HUES64 (cell line): ENCODE measurements around the gene FAM43B.

Experiments
- H3K27ac ChIP-seq: 2 replicates; pipeline ENCODE4 v1.7.0; 2013; ENCODE audit warnings: low read depth, low read length, inconsistent platforms
- H3K27me3 ChIP-seq: 2 replicates; pipeline ENCODE4 v1.6.1; 2013; ENCODE audit warnings: mild to moderate bottlenecking, low read length; ENCODE audit not compliant: insufficient read depth
- H3K36me3 ChIP-seq: 2 replicates; pipeline ENCODE4 v1.6.1; 2013; ENCODE audit warnings: mild to moderate bottlenecking, low read length; ENCODE audit not compliant: insufficient read depth
- H3K4me1 ChIP-seq: 2 replicates; pipeline ENCODE4 v1.6.1; 2013; ENCODE audit warnings: mild to moderate bottlenecking, low read length, moderate library complexity; ENCODE audit not compliant: insufficient read depth
- H3K4me3 ChIP-seq: 2 replicates; pipeline ENCODE4 v1.5.1; 2013; ENCODE audit warnings: mild to moderate bottlenecking, low read length, moderate library complexity
- H3K9ac ChIP-seq: 2 replicates; pipeline ENCODE4 v1.6.1; 2013; ENCODE audit warnings: mild to moderate bottlenecking, low read depth, low read length
- H3K9me3 ChIP-seq: 2 replicates; pipeline ENCODE4 v1.6.1; 2013; ENCODE audit warnings: low read depth, low read length; ENCODE audit not compliant: insufficient read depth
- WGBS: fragments of 150-250, 120-280 bp; methylation state at CpG from one replicate; pipeline ENCODE4 v1.1.7; 2013; ENCODE audit warnings: missing lambda C conversion rate; 5-methylcytosine and 5-hydroxymethylcytosine counted together

The FAM43B gene

DNA sequence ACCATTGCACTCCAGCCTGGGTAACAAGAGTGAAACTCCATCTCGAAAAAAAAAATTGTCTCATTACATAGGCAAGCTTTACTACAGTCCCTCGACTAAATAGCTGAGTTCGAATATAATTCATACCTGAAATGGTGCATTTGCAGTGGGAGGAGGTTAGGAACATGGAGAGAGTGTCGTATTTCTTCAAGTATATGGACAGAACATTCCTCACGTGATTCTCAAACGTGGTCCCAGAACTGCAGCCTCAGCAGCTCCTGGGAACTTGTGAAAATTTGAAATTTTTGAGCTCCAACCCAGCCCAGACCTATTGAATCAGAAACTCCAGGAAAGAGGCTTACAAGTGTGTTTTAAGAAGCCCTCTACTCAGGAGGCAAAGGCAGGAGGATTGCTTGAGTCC is 43.7 kb downstream of the FAM43B start:
- H3K9me3 ChIP-seq = no peaks in the 10 kb centered on the region

DNA sequence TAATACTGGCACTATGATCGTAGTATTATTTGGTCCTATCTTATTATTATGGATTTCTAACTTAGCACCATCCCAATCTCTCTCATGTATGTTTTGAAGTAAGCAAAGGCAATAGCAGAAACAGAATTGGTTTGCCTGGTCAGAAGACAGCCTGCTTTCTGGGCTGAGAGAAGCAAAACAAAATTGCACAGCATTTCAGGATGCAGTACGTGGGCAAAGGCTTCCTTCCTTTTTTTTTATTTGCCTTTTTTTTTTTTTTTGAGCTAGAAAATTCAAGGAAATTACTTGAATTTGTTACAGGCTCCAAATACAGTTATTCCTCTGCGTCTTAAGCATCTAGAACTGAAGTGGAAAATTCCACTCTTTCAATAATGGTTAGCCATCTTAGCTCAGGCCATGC is 45.3 kb downstream of the FAM43B start:
- H3K9ac ChIP-seq = no peak overlapping the region
- no peak overlapping the region for H3K4me3 ChIP-seq
- no peaks in the 10 kb centered on the region for H3K9me3 ChIP-seq
- no peaks in the 10 kb centered on the region for H3K36me3 ChIP-seq
- H3K27ac ChIP-seq = no peak overlapping the region
- WGBS = 93% methylated on average over 2 of the region's 3 CpGs
- no peaks in the 10 kb centered on the region for H3K27me3 ChIP-seq
- H3K4me1 ChIP-seq = no peaks in the 10 kb centered on the region

More for the DNA sequence above, 43.7 kb downstream of the FAM43B start:
- Histone ChIP-seq H3K4me3 (no peak overlapping the region), H3K36me3 (no peaks in the 10 kb centered on the region), H3K9ac (no peak overlapping the region), H3K27ac (no peak overlapping the region), H3K27me3 (no peaks in the 10 kb centered on the region), H3K4me1 (no peaks in the 10 kb centered on the region)
- 81% methylated on average over 6 of the region's 6 CpGs for WGBS

DNA sequence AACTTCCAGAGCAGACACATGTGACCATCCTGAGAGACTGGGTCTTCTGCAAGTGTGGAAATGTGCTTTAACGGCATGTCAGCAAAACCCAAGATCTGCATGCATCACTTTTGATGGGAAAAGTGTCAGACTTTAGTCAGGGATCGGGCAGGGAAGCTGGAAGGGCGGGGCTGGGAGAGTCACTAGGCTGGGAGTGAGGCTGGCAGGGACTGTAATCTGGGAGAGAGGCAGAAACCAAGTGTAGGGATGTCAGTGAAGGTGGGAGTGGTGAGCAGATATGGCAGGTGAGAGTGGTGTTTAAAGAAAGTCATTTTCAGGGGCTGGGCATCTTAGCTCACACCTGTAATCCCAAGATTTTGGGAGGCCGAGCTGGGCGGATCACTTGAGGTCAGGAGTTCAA is 47.8 kb downstream of the FAM43B start:
- H3K9me3 ChIP-seq = no peaks in the 10 kb centered on the region
- no peaks in the 10 kb centered on the region for H3K36me3 ChIP-seq
- H3K4me1 ChIP-seq = no peaks in the 10 kb centered on the region
- H3K27ac ChIP-seq = no peak overlapping the region
- no peak overlapping the region for H3K9ac ChIP-seq
- no peaks in the 10 kb centered on the region for H3K27me3 ChIP-seq
- H3K4me3 ChIP-seq = no peak overlapping the region
- 85% methylated on average over 5 of the region's 5 CpGs for whole genome bisulfite sequencing

DNA sequence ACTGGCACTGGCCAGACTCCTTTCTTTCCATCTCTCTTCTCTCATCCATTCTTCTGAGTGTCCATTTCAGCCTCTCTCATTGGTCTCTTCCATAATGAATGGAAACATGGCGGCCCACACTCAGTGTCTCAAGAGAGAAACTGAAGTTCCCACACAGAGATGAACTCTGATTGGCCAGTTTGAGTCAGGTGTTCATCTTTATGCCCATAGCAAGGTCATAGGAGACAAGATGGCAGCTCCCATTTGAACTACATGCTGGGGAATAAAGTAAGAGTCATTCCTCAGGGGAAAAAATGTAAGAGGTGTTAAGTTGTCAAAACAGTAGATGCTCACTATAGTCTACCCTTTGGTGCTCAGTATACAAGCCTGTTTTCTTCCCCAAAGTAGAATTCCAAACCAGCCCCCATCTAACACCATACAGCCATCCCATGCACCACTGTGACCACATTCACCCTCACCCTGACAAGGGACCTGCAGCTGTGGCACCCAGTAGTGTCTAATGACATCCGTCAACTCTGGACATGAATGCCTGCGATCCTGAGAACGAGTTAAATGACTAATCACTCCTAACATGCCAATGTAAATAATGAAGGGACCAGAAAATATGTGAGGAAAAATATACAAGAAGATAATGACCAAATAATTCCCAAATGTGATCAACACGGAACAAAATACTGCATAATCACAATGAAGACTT is 48.9 kb downstream of the FAM43B start:
- Histone ChIP-seq H3K27ac (no peak overlapping the region), H3K9ac (no peak overlapping the region), H3K4me1 (no peaks in the 10 kb centered on the region), H3K27me3 (no peaks in the 10 kb centered on the region), H3K36me3 (no peaks in the 10 kb centered on the region), H3K4me3 (no peak overlapping the region), H3K9me3 (no peaks in the 10 kb centered on the region)
- 90% methylated on average over 4 of the region's 5 CpGs for WGBS

DNA sequence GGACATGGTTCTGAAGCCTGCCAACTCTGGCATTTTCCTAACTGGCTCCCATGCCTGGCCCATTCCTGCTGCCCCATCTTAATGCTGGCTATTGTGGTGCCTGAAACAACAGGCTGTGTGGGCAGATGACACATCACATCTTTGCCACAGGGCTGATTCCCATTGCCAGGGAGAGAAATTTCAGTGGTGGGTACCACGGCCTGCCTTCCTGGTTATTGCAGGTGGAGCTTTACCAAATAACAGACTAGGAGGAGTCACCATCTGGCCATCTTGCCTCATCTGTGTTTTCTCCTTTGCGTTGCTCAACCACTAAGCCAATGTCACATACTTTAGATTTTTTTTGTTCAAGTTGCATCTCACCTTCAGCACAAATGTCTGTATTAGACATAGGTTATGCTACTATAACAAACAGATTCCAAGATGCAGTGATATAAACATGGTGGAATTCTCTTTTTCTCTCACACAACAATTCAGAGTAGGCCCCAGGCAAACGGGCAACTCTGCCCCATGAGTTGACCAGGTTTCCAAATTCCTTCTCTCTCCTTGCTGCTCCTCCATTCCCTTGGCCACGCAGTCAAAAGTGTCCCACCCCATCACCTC is 50.6 kb downstream of the FAM43B start:
- no peaks in the 10 kb centered on the region for H3K36me3 ChIP-seq
- H3K27ac ChIP-seq = no peak overlapping the region
- no peaks in the 10 kb centered on the region for H3K9me3 ChIP-seq
- H3K27me3 ChIP-seq = no peaks in the 10 kb centered on the region
- WGBS = 96% methylated on average over 4 of the region's 4 CpGs
- H3K4me1 ChIP-seq = no peaks in the 10 kb centered on the region
- H3K9ac ChIP-seq = no peak overlapping the region
- H3K4me3 ChIP-seq = no peak overlapping the region

DNA sequence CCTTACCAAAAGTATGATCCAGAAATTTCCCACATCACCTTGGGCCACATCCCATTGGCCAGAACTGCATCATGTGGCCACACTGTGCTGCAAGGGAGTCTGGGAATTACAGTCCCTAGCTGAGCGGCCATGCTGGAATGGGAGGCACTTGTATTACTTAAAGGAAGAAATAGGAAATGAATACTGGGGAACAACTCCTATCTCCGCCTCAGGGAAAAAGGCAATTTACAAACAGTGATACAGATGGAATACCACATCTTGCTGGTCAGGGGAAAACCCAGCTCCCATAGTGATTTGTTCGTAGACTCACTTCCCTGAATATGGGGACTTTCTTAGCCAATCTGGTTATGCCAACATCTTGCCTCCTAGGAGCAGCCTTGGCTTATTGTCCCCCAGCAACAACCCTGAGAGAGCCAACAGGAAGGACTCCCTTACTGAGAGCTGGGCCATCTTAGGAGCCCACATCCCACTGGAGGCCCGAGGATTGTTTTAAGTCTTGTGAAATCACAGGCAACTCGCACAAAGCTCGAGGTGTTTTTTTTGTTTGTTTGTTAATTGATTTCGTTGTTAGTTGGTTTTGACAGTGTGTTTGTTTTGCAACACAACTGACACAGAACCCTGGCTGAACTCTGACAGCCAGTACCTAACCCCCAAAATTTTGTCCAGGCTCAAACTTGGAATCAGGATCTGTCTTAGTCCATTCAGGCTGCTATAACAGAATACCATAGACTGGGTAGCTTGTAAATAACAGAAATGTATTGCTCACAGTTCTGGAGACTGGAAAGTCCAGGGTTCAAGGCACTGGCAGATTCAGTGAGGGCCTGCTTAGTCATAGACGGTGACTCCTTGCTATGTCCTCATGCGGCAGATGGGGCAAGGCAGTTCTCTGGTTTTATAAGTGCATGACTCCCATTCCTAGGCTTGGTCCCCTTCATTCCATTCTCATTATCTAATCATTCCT is 51.4 kb downstream of the FAM43B start:
- H3K27me3 ChIP-seq = no peaks in the 10 kb centered on the region
- H3K4me3 ChIP-seq = no peak overlapping the region
- no peaks in the 10 kb centered on the region for H3K9me3 ChIP-seq
- no peaks in the 10 kb centered on the region for H3K4me1 ChIP-seq
- H3K36me3 ChIP-seq = no peaks in the 10 kb centered on the region
- H3K27ac ChIP-seq = no peak overlapping the region
- 94% methylated on average over 9 of the region's 9 CpGs for WGBS
- H3K9ac ChIP-seq = no peak overlapping the region
